Measurements from ENCODE around the gene CHM.
"Not testable (repeated sequence)": the region's sequence is repeated elsewhere in the genome, so short reads cannot be mapped to it uniquely, and the experiment has no call there.

GRCh38 chrX:85972351-85972750 is 75.0 kb downstream of the CHM start:
- TF ChIP-seq PRDM15 (CRISPR knock-in tag; IDR thresholded peaks at IDR 0.05); CHD1 (IDR thresholded peaks at IDR 0.05; ENCODE audit: low read depth, low read length); EZH2 (IDR thresholded peaks at IDR 0.05; ENCODE audit: borderline replicate concordance, control insufficient read depth, low read depth, low read length); CTCF (IDR thresholded peaks at IDR 0.05 in 2 of 3, conservative IDR thresholded peaks at IDR 0.05 in 1 of 3; ENCODE audit: control insufficient read depth in 2 of 3, extremely low read depth in 1 of 3, insufficient read depth in 1 of 3, low read depth in 3 of 3, low read length in 3 of 3); CEBPB (IDR thresholded peaks at IDR 0.05; ENCODE audit: borderline replicate concordance in 1 of 2, low read depth in 2 of 2, low read length in 2 of 2); MLLT1 (IDR thresholded peaks at IDR 0.05); SMAD5 (IDR thresholded peaks at IDR 0.05; ENCODE audit: low read depth); SP1 (IDR thresholded peaks at IDR 0.05; ENCODE audit: low read depth, low read length); POLR2AphosphoS5 (IDR thresholded peaks at IDR 0.05; ENCODE audit: low read length); RAD21 (IDR thresholded peaks at IDR 0.05; ENCODE audit: insufficient read depth, low read depth, low read length); TCF7 (IDR thresholded peaks at IDR 0.05; ENCODE audit: borderline replicate concordance): not testable (repeated sequence)
